ENCODE data around the gene HCFC1.
"Not testable (repeated sequence)": the region's sequence is repeated elsewhere in the genome, so short reads cannot be mapped to it uniquely, and the experiment has no call there.

Gene HCFC1

GRCh38 chrX:154008521-154008920 lies 36.9 kb upstream of the HCFC1 start:
- no peak for DNase-seq (ENCODE audit: low read depth)

- no peak for DNase-seq (ENCODE audit: low read depth)
Measured at GRCh38 chrX:154006947-154007346, 35.3 kb upstream of the HCFC1 start.

- no peak for DNase-seq (ENCODE audit: low read depth)
Measured at GRCh38 chrX:154004315-154004714, 32.7 kb upstream of the HCFC1 start.

- no peak for DNase-seq (ENCODE audit: low read depth)
Measured at GRCh38 chrX:154002215-154002719, 30.6 kb upstream of the HCFC1 start.

- no peak for DNase-seq (ENCODE audit: low read depth)
Measured at GRCh38 chrX:154000051-154000450, 28.4 kb upstream of the HCFC1 start.

GRCh38 chrX:153999359-154000037 lies 27.9 kb upstream of the HCFC1 start:
- no peak for DNase-seq (ENCODE audit: low read depth)

GRCh38 chrX:153995504-153995903 lies 23.9 kb upstream of the HCFC1 start:
- DNase-seq (ENCODE audit: low read depth), result no peak

GRCh38 chrX:153994398-153994797 lies 22.8 kb upstream of the HCFC1 start:
- DNase-seq (ENCODE audit: low read depth), result not testable (repeated sequence)

GRCh38 chrX:153993978-153994377 lies 22.4 kb upstream of the HCFC1 start:
- no peak for DNase-seq (ENCODE audit: low read depth)

- no peak for DNase-seq (ENCODE audit: low read depth)
Measured at GRCh38 chrX:153993079-153993478, 21.5 kb upstream of the HCFC1 start.

GRCh38 chrX:153992180-153992579 lies 20.6 kb upstream of the HCFC1 start:
- no peak for DNase-seq (ENCODE audit: low read depth)

- no peak for DNase-seq (ENCODE audit: low read depth)
Measured at GRCh38 chrX:153991013-153991580, 19.5 kb upstream of the HCFC1 start.

- no peak for DNase-seq (ENCODE audit: low read depth)
Measured at GRCh38 chrX:153989973-153990655, 18.5 kb upstream of the HCFC1 start.

GRCh38 chrX:153988493-153988892 lies 16.9 kb upstream of the HCFC1 start:
- no peak for DNase-seq (ENCODE audit: low read depth)

GRCh38 chrX:153984351-153985178 lies 12.9 kb upstream of the HCFC1 start:
- no peak for DNase-seq (ENCODE audit: low read depth)

GRCh38 chrX:153983321-153983801 lies 11.7 kb upstream of the HCFC1 start:
- no peak for DNase-seq (ENCODE audit: low read depth)

- no peak for DNase-seq (ENCODE audit: low read depth)
Measured at GRCh38 chrX:153981771-153982533, 10.3 kb upstream of the HCFC1 start.

GRCh38 chrX:153981231-153981630 lies 9.6 kb upstream of the HCFC1 start:
- no peak for DNase-seq (ENCODE audit: low read depth)

GRCh38 chrX:153980394-153980793 lies 8.8 kb upstream of the HCFC1 start:
- not testable (repeated sequence) for DNase-seq (ENCODE audit: low read depth)

GRCh38 chrX:153974726-153975286 lies 3.2 kb upstream of the HCFC1 start:
- DNase-seq (ENCODE audit: low read depth), result no peak

Measured in activated T-cell treated with anti-CD3 and anti-CD28 coated beads for 48 hours (primary cell).